HepG2 (cell line): Measurements from ENCODE around the gene CAPZB. TPM values are rescaled to one million over a fixed set of nuclear protein-coding genes. Genes with fewer than 3 reads are reported as not detected.

Experiments used
- AGO1 ChIP-seq: fragments of 200-400 bp; formaldehyde crosslinking; IDR thresholded peaks from 2 replicates; pipeline ENCODE4 v1.6.1; 2017; ENCODE audit warnings: mild to moderate bottlenecking, low read depth, low read length, moderate library complexity; ENCODE audit not compliant: poor library complexity, severe bottlenecking
- ARID2 ChIP-seq: sonication (generic); formaldehyde crosslinking; IDR thresholded peaks from 2 replicates; pipeline ENCODE4 v1.8.1; 2022; ENCODE audit warnings: mild to moderate bottlenecking, missing genetic modification reagents, borderline replicate concordance
- CHD4 ChIP-seq: fragments of 200-600 bp; sonication (generic); IDR thresholded peaks from 2 replicates; pipeline ENCODE4 v1.7.0; 2017; ENCODE audit warnings: mild to moderate bottlenecking, low read length, borderline replicate concordance
- PAXIP1 ChIP-seq: sonication (generic); formaldehyde crosslinking; conservative IDR thresholded peaks from 2 replicates; pipeline ENCODE4 v1.4.0; 2020; ENCODE audit warnings: mild to moderate bottlenecking, missing genetic modification reagents, moderate library complexity
- RORA ChIP-seq: sonication (generic); formaldehyde crosslinking; IDR thresholded peaks from 2 replicates; pipeline ENCODE4 v1.5.0; 2020; ENCODE audit warnings: mild to moderate bottlenecking, missing genetic modification reagents, moderate library complexity
- TSC22D2 ChIP-seq: sonication (generic); formaldehyde crosslinking; IDR thresholded peaks from 2 replicates; pipeline ENCODE4 v1.5.1; 2020; ENCODE audit warnings: missing genetic modification reagents, mild to moderate bottlenecking, borderline replicate concordance
- ZNF12 ChIP-seq: sonication (generic); formaldehyde crosslinking; IDR thresholded peaks from 2 replicates; pipeline ENCODE4 v1.5.0; 2020; ENCODE audit warnings: missing genetic modification reagents
- ZNF367 ChIP-seq: sonication (generic); formaldehyde crosslinking; IDR thresholded peaks from 2 replicates; pipeline ENCODE4 v1.4.0; 2020; ENCODE audit warnings: missing genetic modification reagents, borderline replicate concordance
- ZNF383 ChIP-seq: sonication (generic); formaldehyde crosslinking; IDR thresholded peaks from 2 replicates; pipeline ENCODE4 v1.4.0; 2020; ENCODE audit warnings: missing genetic modification reagents, mild to moderate bottlenecking, borderline replicate concordance
- ZNF646 ChIP-seq: sonication (generic); formaldehyde crosslinking; IDR thresholded peaks from 2 replicates; pipeline ENCODE4 v1.9.0; 2021; ENCODE audit warnings: mild to moderate bottlenecking, missing genetic modification reagents
- polyA plus RNA-seq, 8 experiments: library from polyadenylated mRNA; depleted of rRNA in 3 of 8; stranded (reverse) in 7 of 8; unstranded in 1 of 8; fragments of >200 nt; fragmentation: Illumina TruSeq in 4 of 8; extraction: Trizol in 4 of 8; gene quantifications; 2 replicates each; pipeline versions ENCODE4 v1.2.1 to v1.2.3, GENCODE V29; 2011 to 2016; ENCODE audit warnings: low read depth in 4 of 8, missing spikeins in 1 of 8, mixed read lengths in 1 of 8; ENCODE audit not compliant: insufficient read depth in 1 of 8
- total RNA-seq, 5 experiments: library from RNA; depleted of rRNA; stranded (reverse); fragments of >200 nt; fragmentation: Illumina TruSeq; extraction: Trizol; gene quantifications; 2 replicates each; pipeline ENCODE4 v1.2.3, GENCODE V29; 2016; ENCODE audit warnings: low read depth in 1 of 5
- TF ChIP-seq, protein P1 (sequence below): sonication (generic); formaldehyde crosslinking; IDR thresholded peaks from 2 replicates; pipeline ENCODE4 v1.4.0; 2020; ENCODE audit warnings: missing genetic modification reagents
- TF ChIP-seq, protein P2 (sequence below): sonication (generic); formaldehyde crosslinking; IDR thresholded peaks from 2 replicates; pipeline ENCODE4 v1.5.0; 2020; ENCODE audit warnings: missing genetic modification reagents

CAPZB gene
- total and polyA plus RNA-seq, 2 of the 13 experiments (the other 11 are each of a cell fraction or from before 2014, with no cell fraction given), result 58.9 to 76.9 TPM

- no peak for TF ChIP-seq ZNF646 (CRISPR knock-in tag)
- no peak for TF ChIP-seq ARID2
- TF ChIP-seq, protein P1, sequence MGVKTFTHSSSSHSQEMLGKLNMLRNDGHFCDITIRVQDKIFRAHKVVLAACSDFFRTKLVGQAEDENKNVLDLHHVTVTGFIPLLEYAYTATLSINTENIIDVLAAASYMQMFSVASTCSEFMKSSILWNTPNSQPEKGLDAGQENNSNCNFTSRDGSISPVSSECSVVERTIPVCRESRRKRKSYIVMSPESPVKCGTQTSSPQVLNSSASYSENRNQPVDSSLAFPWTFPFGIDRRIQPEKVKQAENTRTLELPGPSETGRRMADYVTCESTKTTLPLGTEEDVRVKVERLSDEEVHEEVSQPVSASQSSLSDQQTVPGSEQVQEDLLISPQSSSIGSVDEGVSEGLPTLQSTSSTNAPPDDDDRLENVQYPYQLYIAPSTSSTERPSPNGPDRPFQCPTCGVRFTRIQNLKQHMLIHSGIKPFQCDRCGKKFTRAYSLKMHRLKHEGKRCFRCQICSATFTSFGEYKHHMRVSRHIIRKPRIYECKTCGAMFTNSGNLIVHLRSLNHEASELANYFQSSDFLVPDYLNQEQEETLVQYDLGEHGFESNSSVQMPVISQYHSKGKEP (CRISPR knock-in tag), result no peak
- TF ChIP-seq ZNF383 (CRISPR knock-in tag), result no peak
- peak; percentile 59 for TF ChIP-seq PAXIP1
- no peak for TF ChIP-seq AGO1
- no peak for TF ChIP-seq RORA (CRISPR knock-in tag)
- TF ChIP-seq, protein P2, sequence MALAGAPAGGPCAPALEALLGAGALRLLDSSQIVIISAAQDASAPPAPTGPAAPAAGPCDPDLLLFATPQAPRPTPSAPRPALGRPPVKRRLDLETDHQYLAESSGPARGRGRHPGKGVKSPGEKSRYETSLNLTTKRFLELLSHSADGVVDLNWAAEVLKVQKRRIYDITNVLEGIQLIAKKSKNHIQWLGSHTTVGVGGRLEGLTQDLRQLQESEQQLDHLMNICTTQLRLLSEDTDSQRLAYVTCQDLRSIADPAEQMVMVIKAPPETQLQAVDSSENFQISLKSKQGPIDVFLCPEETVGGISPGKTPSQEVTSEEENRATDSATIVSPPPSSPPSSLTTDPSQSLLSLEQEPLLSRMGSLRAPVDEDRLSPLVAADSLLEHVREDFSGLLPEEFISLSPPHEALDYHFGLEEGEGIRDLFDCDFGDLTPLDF, result no peak
- TF ChIP-seq ZNF12 (CRISPR knock-in tag), result no peak
- no peak for TF ChIP-seq TSC22D2 (CRISPR knock-in tag)
- no peak for TF ChIP-seq ZNF367 (CRISPR knock-in tag)
- TF ChIP-seq CHD4, result 0 out of 2 replicates have a peak, but pooled peaks have one; percentile 29
Measured at GRCh38 chr1:19409477-19410341, 75.6 kb downstream of the CAPZB start (continued).
